Erythroblast (primary cell): Measurements from ENCODE around the gene SMIM33.
A peak's percentile ranks its signal among the peaks of the same experiment; 100 is the strongest.
"Not testable (repeated sequence)": the region's sequence is repeated elsewhere in the genome, so short reads cannot be mapped to it uniquely, and the experiment has no call there.

Experiments used
- DNase-seq, 2 experiments: peaks; one replicate each; lab custom pipeline; 2025; lab: John Stamatoyannopoulos, UW
- GATA1 ChIP-seq: IDR thresholded peaks from 2 replicates; pipeline ENCODE4 v1.6.1; 2011; ENCODE audit warnings: low read depth, mild to moderate bottlenecking, control low read depth, low read length, moderate library complexity
- POLR2A ChIP-seq: IDR thresholded peaks from 2 replicates; pipeline ENCODE4 v1.6.1; 2011; ENCODE audit warnings: mild to moderate bottlenecking, low read length

SMIM33 gene

DNA sequence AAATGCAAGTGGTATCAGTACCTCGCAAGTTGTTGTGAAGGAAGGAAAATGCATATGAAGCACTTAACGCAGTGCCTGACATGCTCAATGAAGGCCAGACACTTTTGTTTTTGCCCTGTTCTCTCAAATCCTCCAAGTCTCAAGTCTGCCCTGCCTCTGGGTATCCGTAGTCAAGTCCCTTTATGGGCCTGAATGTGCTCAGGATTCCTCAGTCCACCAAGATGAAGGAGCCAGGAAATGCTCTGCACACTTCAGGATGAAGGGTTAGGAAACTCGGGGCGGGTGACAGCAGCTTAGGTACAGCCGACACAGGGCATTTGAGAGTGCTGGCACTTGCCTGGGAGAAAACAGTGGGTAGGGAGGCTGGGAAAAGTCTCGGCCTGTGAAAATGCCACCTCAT lies 9.6 kb upstream of the SMIM33 start:
- no peak for DNase-seq
- TF ChIP-seq GATA1 (no peak), POLR2A (no peak)

DNA sequence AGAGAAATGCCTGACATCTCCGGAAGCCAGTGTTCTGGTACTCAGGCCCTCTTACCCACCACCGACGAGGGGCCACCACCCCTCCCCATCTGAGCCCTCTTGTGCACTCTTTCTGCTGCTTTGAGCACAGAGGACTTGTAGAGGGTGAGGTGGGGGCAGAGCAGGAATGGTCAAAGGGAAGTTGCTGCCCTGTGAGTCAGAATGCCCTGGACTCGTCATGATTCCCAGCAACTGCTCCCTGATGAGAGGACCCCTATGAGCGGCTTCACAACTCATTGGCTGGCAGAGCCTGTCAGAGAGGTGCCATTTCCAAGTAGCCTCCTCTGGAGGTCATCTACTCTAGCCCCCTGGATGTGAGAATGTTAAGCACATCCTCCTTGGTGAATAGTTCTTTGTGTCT lies 9.1 kb upstream of the SMIM33 start:
- DNase-seq, result no peak
- TF ChIP-seq POLR2A, result no peak
- no peak for TF ChIP-seq GATA1

DNA sequence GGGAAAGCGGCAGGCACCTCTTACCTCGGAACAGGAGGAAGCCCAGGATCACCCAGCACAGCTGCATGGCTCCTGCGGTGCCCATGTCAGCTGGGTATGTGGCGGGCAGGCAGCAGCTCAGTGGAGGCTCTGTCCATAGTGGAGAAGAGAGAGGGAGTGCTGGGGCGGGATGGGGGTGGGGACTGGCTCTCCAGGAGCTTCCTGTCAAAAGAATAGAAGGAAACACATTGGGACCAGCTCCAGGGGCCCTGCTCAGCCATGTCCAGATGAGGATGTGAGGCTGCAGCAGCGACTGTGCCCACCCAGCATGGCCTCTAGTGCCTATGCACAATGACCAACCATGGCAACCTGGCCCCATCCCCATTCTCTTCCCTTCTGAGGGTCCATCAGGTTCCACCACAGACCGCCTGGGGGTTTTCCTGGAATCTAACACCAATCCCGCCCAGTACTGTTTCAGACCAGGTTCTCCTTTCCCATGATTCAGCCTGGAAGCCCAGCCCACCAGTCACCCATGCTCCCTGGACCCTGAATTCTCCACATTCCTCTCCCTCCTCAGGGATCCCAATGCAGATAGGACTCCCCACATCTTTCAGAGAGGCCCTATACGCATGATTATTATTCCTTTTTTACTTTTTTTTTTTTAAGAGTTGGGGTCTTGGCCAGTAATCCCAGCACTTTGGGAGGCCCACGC lies 8.1 kb upstream of the SMIM33 start, which contains the start of gene ECSCR:
ECSCR (minus strand) TSS at position 158 of the 691 bp plus-strand sequence; CDS start at position 85, 73 bp downstream.
- DNase-seq, result no peak
- no peak for TF ChIP-seq GATA1
- TF ChIP-seq POLR2A, result no peak

DNA sequence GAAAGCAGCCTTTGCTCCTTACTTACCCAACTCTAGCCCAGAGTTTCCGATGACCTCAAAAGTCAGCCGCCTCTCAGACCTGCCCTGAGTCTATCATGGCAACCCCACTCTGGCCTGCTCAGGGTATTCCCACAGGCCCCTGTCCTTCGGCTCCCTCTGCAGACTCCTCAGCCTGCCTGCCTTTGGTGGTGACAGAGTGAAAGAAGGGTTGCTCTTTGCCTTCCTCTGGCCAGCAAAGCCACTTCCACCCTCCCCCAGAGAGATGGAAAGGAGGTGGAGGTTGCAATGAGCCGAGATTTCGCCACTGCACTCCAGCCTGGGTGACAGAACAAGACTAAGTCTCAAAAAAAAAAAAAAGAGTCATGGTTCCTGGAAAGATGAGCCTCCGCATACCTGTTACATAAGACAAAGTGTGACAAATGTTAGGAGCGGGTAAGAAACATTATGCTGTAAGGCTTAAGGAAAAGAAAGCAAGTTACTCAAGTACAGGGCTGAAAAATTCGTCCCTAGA lies 2.3 kb upstream of the SMIM33 start:
- no peak for DNase-seq
- TF ChIP-seq POLR2A (no peak), GATA1 (no peak)

DNA sequence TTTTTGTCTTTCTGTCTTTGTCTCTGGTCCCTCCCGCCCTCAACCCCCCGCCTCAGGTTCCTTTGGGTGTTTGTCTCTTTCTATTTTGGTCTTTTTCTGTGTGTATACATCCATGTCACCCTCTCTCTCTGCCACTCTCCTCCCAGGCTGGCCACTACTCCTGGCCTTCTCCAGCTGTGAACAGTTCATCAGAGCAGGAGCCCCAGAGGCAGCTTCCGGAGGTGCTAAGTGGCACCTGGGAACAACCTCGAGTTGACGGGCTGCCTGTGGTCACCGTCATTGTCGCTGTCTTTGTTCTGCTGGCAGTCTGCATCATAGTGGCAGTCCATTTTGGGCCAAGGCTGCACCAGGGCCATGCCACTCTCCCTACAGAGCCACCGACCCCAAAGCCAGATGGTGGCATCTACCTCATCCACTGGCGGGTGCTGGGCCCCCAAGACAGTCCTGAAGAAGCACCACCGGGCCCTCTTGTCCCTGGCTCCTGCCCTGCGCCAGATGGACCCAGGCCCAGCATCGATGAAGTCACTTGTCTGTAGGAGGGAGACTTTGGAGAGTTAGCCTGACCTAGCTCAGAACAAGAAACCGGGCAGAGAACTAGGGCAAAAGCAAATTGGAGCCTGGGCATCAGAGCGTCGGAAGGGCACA lies 1.7 kb downstream of the SMIM33 start:
- no peak for DNase-seq
- no peak for TF ChIP-seq GATA1
- no peak for TF ChIP-seq POLR2A

DNA sequence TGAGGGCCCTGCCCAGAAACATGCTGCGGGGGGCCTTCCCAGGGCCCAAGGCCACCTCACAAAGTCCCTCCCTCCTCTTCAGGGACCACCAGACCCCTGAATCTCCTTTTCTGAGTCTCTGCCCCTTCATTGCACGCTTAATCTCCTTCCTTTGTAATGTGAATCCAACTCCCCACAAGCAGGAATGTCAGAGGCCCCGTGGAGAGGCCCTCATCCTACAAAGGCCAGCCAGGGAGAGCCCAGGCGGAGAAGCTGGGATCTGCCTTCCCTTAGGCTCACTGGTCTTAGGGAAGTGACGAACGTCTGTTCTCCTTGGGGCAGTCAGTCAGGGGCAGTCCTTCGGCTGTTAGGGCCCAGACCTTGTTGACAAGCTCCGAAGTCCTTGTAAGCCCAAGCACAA lies 2.3 kb downstream of the SMIM33 start:
- DNase-seq, result no peak
- TF ChIP-seq POLR2A, result no peak
- no peak for TF ChIP-seq GATA1

DNA sequence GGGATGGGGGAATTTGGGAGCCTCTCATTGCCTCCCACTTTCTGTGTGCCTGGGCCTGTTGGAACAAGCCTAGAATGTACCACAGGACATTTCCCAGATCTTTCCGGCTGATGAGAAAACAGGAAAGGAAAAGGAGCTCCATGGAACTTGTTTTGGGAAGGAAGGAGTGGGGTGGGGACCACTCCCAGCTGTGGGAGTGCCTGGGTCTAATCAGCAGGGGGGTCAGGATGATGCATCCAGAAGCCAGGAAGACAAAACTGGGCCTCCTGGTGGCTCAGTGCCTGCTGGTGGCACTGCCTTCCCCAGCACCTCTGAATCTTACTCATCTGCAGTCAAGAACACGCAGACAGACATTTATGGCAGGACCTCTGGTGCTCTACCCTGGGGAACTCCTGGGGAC lies 2.8 kb downstream of the SMIM33 start:
- TF ChIP-seq POLR2A (no peak), GATA1 (no peak)
- no peak for DNase-seq

DNA sequence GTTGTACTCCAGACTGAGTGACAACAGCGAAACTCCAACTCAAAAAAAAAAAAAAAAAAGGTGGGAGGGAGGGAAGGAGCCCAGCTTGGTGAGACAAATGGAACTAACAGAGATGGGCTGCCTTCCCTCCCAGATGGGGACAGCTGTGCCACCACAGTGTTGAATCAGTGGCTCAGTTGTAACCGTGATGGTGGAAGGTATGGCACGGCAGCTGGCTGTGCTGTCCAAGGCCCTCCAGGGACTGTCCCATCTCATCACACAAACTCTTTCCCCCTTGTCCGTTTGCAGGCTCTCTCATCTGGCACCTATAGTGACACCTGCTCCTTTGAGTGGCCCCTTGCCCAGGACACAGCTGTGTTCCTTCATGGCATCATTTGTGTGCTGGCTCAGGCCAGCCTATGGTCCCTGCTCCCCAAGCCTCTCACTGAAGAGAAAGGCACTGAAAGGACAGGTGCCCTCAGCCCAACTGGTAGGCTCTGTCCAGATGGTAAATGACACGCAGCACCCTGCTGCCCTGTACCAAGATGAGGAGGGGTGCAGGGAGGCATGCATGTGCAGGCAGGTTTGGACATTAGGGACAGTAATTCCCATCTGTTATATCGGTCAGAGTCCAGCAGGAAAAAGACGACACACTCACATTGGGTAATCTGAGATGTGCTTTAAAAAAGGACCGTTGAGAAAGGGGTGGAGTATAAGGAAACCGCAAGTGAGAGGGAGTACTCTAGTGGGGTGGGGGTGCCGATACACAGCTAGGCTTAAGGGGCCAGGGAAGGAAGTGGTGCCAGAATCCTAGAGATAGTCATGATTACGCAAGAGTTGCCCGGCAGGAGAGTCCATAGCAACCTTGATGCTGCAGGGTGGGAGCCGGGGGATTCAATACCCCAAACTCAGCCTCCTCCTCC lies 4.3 kb downstream of the SMIM33 start:
- DNase-seq, result peak; percentile 56 to 73
- TF ChIP-seq GATA1 (no peak), POLR2A (peak; percentile 40)

DNA sequence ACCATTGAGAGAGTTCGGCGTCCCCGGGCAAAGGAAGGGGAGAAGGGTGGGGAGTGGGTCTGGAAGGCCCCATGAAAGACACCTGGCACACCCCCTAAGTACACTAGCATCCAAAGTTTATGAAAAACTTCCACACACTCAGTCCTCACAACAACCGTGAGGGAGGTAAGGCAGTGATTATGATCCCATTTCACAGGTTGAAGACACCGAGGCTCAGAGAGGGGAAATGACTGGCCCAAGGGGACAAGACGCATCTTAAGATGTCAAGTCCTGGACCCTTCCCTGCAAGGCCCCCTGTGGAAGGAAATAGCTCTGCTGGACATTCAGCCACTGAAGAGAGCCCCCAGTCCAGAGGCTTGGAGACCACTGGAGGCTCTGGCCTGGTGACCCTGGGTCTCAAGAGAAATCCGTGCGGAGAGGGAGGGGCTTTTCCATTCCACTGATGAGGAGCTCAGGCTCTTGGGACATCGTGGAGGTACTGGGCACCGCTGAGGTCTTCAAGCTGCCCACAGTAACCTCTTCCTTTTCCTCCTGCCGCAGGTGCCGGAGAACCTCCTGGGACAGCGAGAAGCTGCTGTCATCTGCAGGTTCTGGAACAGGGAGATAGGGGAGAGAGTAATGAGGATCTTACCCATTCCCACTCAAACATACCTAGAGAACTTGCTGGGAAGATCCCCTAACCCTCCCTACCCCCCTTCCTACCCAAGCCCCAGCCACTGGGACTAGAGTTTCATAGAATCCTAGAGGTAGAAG lies 5.2 kb downstream of the SMIM33 start:
- DNase-seq, result no peak
- no peak for TF ChIP-seq GATA1

DNA sequence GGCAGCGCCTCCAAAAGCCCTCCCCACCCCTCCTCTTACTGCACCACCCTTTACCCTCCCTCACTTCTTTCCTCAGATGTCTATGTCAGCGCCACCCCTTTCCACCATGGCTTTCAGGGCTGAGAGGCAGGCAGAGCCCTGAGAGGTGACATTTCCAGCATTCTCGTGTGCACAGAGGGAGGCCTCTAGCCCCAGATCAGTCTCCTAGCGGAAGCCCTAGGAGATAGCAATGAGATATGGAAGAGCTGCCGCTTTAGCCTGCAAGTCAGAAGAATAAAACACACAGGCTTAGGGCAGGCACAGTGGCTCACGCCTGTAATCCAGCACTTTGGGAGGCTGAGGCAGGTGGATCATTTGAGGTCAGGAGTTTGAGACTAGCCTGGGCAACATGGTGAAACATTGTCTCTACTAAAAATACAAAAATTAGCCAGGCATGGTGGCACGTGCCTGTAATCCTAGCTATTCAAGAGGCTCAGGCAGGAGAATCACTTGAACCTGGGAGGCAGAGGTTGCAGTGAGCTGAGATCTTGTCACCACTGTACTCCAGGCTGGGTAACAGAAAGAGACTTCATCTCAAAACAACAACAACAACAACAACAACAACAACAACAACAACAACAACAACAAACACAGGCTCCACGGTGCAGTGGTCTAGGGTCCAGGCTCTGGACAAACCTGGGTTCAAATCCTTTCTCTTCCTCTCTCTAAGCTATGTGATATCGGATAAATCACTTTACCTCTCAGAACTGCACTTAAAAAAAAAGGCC lies 8.0 kb downstream of the SMIM33 start:
- peak; percentile 19 to 30 for DNase-seq

DNA sequence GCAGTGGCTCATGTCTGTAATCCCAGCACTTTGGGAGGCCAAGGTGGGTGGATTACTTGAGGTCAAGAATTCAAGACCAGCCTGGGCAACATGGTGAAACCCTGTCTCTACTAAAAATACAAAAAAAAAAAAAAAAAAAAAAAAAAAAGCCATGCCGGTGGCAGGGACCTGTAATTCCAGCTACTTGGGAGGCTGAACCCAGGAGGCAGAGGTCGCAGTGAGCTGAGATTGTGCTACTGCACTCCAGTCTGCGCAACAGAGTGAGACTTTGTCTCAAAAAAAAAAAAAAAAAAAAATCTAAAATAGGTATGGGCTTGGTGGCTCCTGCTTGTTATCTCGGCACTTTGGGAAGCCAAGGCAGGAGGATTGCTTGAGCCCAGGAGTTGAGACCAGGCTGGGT lies 8.9 kb downstream of the SMIM33 start:
- DNase-seq, result not testable (repeated sequence)

DNA sequence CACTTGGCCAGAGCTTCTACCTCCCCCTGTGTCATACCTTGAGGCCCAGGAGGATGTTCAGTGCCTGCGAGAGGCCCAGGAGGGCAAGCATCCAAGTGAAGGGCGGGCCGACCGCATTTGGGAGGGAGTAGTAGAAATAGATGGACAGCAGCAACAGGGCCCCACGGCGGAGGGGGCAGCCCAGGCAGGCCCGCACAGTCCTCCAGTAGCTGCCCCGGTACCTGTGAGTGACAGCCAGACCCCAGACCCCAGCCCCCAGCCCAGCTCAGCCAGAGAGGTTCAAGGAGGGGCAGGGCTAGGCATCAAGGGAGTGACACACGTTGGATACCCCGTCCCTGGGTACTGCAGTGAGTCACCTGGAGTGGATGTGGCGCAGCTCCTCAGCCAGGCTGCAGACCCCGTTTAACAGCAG lies 10.3 kb downstream of the SMIM33 start:
- DNase-seq, result peak; percentile 74 to 77
- TF ChIP-seq GATA1 (no peak), POLR2A (no peak)

DNA sequence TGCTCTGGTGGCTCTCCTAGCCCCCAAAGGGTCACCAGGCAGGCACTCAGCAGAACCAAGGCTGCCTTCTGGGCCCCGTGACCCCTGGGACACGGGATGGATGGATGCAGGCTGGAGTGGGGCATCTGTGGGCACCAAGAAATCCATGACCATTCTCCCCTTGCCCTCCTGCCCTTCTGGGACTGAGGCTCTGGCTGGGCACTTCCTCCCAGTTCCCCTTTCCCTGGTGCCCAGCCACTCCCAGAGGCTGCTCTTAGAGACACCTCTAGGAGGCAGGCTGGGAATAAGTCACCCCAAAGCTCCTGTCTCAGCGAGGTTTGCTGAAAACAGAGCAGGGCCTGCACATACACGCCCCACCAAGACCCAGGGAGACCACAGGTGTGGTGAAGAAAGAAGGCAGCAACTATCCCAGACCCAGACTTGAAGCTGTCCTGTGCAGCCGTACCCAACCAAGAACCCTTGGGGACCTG lies 10.8 kb downstream of the SMIM33 start:
- no peak for TF ChIP-seq GATA1
- no peak for TF ChIP-seq POLR2A
- DNase-seq, result peak in 1 of 2 experiments; percentile 58
